Mesendoderm (in vitro differentiated cells): ENCODE measurements around the gene ZG16.
"Not testable (repeated sequence)": the region's sequence is repeated elsewhere in the genome, so short reads cannot be mapped to it uniquely, and the experiment has no call there.

Experiments
- DNase-seq: peaks from one replicate; pipeline ENCODE4 v3.0.0; 2013
- H2AK5ac ChIP-seq: 2 replicates; pipeline ENCODE4 v1.6.1; 2013; ENCODE audit warnings: low read length, inconsistent platforms
- H2BK120ac ChIP-seq: 2 replicates; pipeline ENCODE4 v1.6.1; 2013; ENCODE audit warnings: low read depth, mild to moderate bottlenecking, low read length, moderate library complexity, mixed read lengths
- H2BK15ac ChIP-seq: replicated peaks from 2 replicates; pipeline ENCODE4 v1.6.1; 2013; ENCODE audit warnings: low read depth, mild to moderate bottlenecking, moderate library complexity
- H2BK5ac ChIP-seq: 2 replicates; pipeline ENCODE4 v1.6.1; 2013; ENCODE audit warnings: low read length, inconsistent platforms
- H3K18ac ChIP-seq: 2 replicates; pipeline ENCODE4 v1.6.1; 2013; ENCODE audit warnings: mild to moderate bottlenecking, low read length, mixed read lengths
- H3K23ac ChIP-seq: one replicate; pipeline ENCODE4 v1.6.1; 2013; ENCODE audit warnings: low read length
- H3K27ac ChIP-seq: 2 replicates; pipeline ENCODE4 v1.5.1; 2013; ENCODE audit warnings: low read depth, mild to moderate bottlenecking, inconsistent platforms, low read length, moderate library complexity
- H3K27me3 ChIP-seq: 2 replicates; pipeline ENCODE4 v1.6.1; 2013; ENCODE audit warnings: low read length, control low read depth, mild to moderate bottlenecking, inconsistent platforms; ENCODE audit not compliant: insufficient read depth, poor library complexity
- H3K36me3 ChIP-seq: 2 replicates; pipeline ENCODE4 v1.6.1; 2013; ENCODE audit warnings: low read length, inconsistent platforms; ENCODE audit not compliant: control insufficient read depth, insufficient read depth
- H3K4ac ChIP-seq: one replicate; pipeline ENCODE4 v1.6.1; 2013; ENCODE audit warnings: low read depth, mild to moderate bottlenecking, low read length, moderate library complexity
- H3K4me1 ChIP-seq: 2 replicates; pipeline ENCODE4 v1.6.1; 2013; ENCODE audit warnings: low read depth, low read length, inconsistent platforms; ENCODE audit not compliant: control insufficient read depth
- H3K4me2 ChIP-seq: 2 replicates; pipeline ENCODE4 v1.6.1; 2013; ENCODE audit warnings: low read length
- H3K4me3 ChIP-seq: 2 replicates; pipeline ENCODE4 v1.5.1; 2013; ENCODE audit warnings: mild to moderate bottlenecking, low read length
- H3K56ac ChIP-seq: one replicate; pipeline ENCODE4 v1.6.1; 2013; ENCODE audit warnings: low read length
- H3K79me1 ChIP-seq: 2 replicates; pipeline ENCODE4 v1.6.1; 2013; ENCODE audit warnings: low read length, inconsistent platforms
- H3K79me2 ChIP-seq: 2 replicates; pipeline ENCODE4 v1.6.1; 2013; ENCODE audit warnings: mild to moderate bottlenecking, low read length; ENCODE audit not compliant: control insufficient read depth, insufficient read depth
- H3K9ac ChIP-seq: 2 replicates; pipeline ENCODE4 v1.6.1; 2013; ENCODE audit warnings: low read length, inconsistent platforms
- H4K5ac ChIP-seq: one replicate; pipeline ENCODE4 v1.6.1; 2013; ENCODE audit warnings: low read length
- H4K8ac ChIP-seq: one replicate; pipeline ENCODE4 v1.6.1; 2013; ENCODE audit warnings: low read depth, mild to moderate bottlenecking, control low read depth, low read length, moderate library complexity
- WGBS: extraction: QIAGEN DNeasy Blood & Tissue Kit; methylation state at CpG from one replicate; pipeline ENCODE4 v1.1.7; 2013; ENCODE audit warnings: low lambda C conversion rate, missing lambda C conversion rate; ENCODE audit not compliant: insufficient coverage; ENCODE audit errors: extremely low coverage; 5-methylcytosine and 5-hydroxymethylcytosine counted together

The ZG16 gene

GRCh38 chr16:29756654-29757053 lies 21.4 kb upstream of the ZG16 start:
- Histone ChIP-seq H3K9ac (no peak overlapping the region), H3K27ac (no peak overlapping the region), H3K18ac (no peak overlapping the region), H3K56ac (no peak overlapping the region), H3K79me1 (no peaks in the 10 kb centered on the region), H3K79me2 (no peaks in the 10 kb centered on the region), H3K4ac (no peak overlapping the region), H2BK15ac (no peak overlapping the region), H3K4me1 (no peaks in the 10 kb centered on the region), H3K36me3 (no peaks in the 10 kb centered on the region), H4K5ac (no peak overlapping the region), H4K8ac (no peak overlapping the region), H2AK5ac (no peak overlapping the region), H2BK120ac (no peak overlapping the region), H3K4me2 (no peak overlapping the region), H3K27me3 (no peaks in the 10 kb centered on the region), H3K4me3 (no peak overlapping the region), H3K23ac (no peak overlapping the region), H2BK5ac (no peak overlapping the region)
- WGBS, result no CpG with 5 or more reads among the region's 1 CpG
- no peak for DNase-seq

DNA sequence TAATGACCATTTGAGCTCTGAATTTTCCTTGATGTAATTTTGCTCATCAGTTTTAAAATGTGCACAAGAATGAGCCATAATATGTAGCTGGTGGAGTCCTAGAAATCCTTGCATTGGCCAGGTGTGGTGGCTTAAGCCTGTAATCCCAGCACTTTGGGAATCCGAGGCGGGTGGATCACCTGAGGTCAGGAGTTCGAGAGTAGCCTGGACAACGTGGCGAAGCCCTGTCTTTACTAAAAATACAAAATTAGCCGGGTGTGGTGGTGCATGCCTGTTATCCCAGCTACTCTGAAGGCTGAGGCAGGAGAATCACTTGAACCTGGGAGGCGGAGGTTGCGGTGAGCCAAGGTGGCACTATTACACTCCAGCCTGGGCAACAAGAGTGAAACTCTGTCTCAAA lies 21.0 kb upstream of the ZG16 start:
- H2BK15ac ChIP-seq, H3K18ac ChIP-seq, H3K56ac ChIP-seq, H3K79me2 ChIP-seq, H3K4me3 ChIP-seq, H3K4ac ChIP-seq, H3K4me1 ChIP-seq, H2BK5ac ChIP-seq, H3K36me3 ChIP-seq, H3K27me3 ChIP-seq, H4K5ac ChIP-seq, H3K4me2 ChIP-seq, H3K9ac ChIP-seq, H4K8ac ChIP-seq, H2BK120ac ChIP-seq, H3K79me1 ChIP-seq, DNase-seq, H3K23ac ChIP-seq, H2AK5ac ChIP-seq, H3K27ac ChIP-seq: not testable (repeated sequence)
- WGBS, result no CpG with 5 or more reads among the region's 8 CpGs

DNA sequence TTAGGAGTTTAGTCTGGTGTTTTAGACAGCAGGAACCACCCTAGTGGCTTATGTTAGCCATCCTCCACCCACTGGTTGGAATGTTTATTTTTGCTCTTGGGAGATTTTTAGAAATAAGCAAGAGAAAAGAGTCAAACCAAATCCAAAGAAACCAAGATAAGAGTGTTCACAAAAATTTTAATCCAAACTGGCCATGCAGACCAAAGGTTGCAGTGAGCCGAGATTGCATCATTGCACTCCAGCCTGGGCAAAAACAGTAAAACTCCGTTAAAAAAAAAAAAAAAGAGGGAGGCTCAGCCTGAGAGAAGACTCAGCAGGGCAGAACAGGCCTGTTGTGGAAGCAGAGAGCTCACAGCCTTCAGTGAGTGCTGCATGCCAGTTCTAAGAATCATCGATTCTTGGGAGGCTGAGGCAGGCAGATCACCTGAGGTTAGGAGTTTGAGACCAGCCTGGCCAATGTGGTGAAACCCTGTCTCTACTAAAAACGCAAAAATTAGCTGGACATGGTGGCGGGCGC lies 20.0 kb upstream of the ZG16 start:
- H3K18ac ChIP-seq, result no peak overlapping the region
- H3K27ac ChIP-seq, result no peak overlapping the region
- H3K4me1 ChIP-seq, result no peaks in the 10 kb centered on the region
- no peaks in the 10 kb centered on the region for H3K79me1 ChIP-seq
- H2BK5ac ChIP-seq, result no peak overlapping the region
- no peak overlapping the region for H3K23ac ChIP-seq
- no peak overlapping the region for H2AK5ac ChIP-seq
- no peak overlapping the region for H3K4me3 ChIP-seq
- WGBS, result no CpG with 5 or more reads among the region's 6 CpGs
- H2BK15ac ChIP-seq, result no peak overlapping the region
- H3K4ac ChIP-seq, result no peak overlapping the region
- no peak overlapping the region for H3K56ac ChIP-seq
- H3K27me3 ChIP-seq, result no peaks in the 10 kb centered on the region
- no peak overlapping the region for H4K5ac ChIP-seq
- no peak overlapping the region for H4K8ac ChIP-seq
- H3K9ac ChIP-seq, result no peak overlapping the region
- no peaks in the 10 kb centered on the region for H3K79me2 ChIP-seq
- H2BK120ac ChIP-seq, result no peak overlapping the region
- no peak overlapping the region for H3K4me2 ChIP-seq
- peak; percentile 48 for DNase-seq
- H3K36me3 ChIP-seq, result no peaks in the 10 kb centered on the region

GRCh38 chr16:29760567-29761279 lies 17.3 kb upstream of the ZG16 start:
- H3K56ac ChIP-seq, result no peak overlapping the region
- no peak overlapping the region for H2AK5ac ChIP-seq
- no peaks in the 10 kb centered on the region for H3K79me1 ChIP-seq
- no peak overlapping the region for H2BK5ac ChIP-seq
- no peak overlapping the region for H3K27ac ChIP-seq
- no peak overlapping the region for H4K5ac ChIP-seq
- H3K4ac ChIP-seq, result no peak overlapping the region
- WGBS, result no CpG with 5 or more reads among the region's 9 CpGs
- no peak overlapping the region for H2BK15ac ChIP-seq
- no peak overlapping the region for H3K9ac ChIP-seq
- H3K79me2 ChIP-seq, result no peaks in the 10 kb centered on the region
- H3K23ac ChIP-seq, result no peak overlapping the region
- H3K4me1 ChIP-seq, result no peaks in the 10 kb centered on the region
- no peak overlapping the region for H3K18ac ChIP-seq
- no peaks in the 10 kb centered on the region for H3K27me3 ChIP-seq
- H3K4me3 ChIP-seq, result no peak overlapping the region
- H2BK120ac ChIP-seq, result no peak overlapping the region
- no peak for DNase-seq
- H3K4me2 ChIP-seq, result no peak overlapping the region
- no peak overlapping the region for H4K8ac ChIP-seq
- H3K36me3 ChIP-seq, result no peaks in the 10 kb centered on the region

DNA sequence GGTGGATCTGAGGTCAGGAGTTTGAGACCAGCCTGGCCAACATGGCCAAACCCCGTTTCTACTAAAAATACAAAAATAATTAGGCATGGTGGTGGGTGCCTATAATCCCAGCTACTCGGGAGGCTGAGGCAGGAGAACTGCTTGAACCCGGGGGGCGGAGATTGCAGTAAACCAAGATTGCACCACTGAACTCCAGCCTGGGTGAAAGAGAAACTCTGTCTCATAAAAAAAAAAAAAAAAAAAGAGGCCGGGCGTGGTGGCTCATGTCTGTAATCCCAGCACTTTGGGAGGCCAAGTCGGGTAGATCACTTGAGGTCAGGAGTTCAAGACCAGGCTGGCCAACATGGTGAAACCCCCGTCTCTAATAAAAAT lies 16.8 kb upstream of the ZG16 start:
- H2BK15ac ChIP-seq, H3K36me3 ChIP-seq, DNase-seq, H3K23ac ChIP-seq, H2BK120ac ChIP-seq, H2BK5ac ChIP-seq, H3K9ac ChIP-seq, H2AK5ac ChIP-seq, H3K4ac ChIP-seq, H3K4me1 ChIP-seq, H3K79me1 ChIP-seq, H4K8ac ChIP-seq, H3K27ac ChIP-seq, H3K56ac ChIP-seq, H4K5ac ChIP-seq, H3K18ac ChIP-seq, H3K4me3 ChIP-seq, H3K79me2 ChIP-seq, H3K27me3 ChIP-seq, H3K4me2 ChIP-seq: not testable (repeated sequence)
- no CpG with 5 or more reads among the region's 8 CpGs for WGBS

DNA sequence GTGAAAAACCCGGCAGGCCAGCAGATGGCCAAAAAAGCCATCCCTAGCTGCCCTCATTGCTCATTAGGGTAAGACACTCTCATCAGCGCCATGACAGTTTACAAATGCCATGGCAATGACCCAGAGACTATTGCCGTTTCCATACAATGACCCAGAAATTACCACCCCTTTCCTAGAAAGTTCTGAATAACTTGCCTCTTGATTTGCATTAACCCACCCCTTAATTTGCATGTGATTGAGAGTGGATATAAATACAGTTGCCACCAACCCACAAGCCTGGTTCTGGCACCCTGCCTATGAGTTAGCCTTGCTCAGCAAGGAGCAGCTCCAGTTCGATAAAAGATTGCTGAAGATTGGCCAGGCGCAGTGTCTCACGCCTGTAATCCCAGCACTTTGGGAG lies 16.2 kb upstream of the ZG16 start:
- Histone ChIP-seq H2BK120ac (no peak overlapping the region), H4K5ac (no peak overlapping the region), H3K56ac (no peak overlapping the region), H3K27me3 (no peaks in the 10 kb centered on the region), H3K18ac (no peak overlapping the region), H3K79me2 (no peaks in the 10 kb centered on the region), H3K4ac (no peak overlapping the region), H3K79me1 (no peaks in the 10 kb centered on the region), H2AK5ac (no peak overlapping the region), H4K8ac (no peak overlapping the region), H3K4me1 (no peaks in the 10 kb centered on the region), H3K9ac (no peak overlapping the region), H3K23ac (no peak overlapping the region), H3K36me3 (no peaks in the 10 kb centered on the region), H3K4me3 (no peak overlapping the region), H3K27ac (no peak overlapping the region), H2BK15ac (no peak overlapping the region), H3K4me2 (no peak overlapping the region), H2BK5ac (no peak overlapping the region)
- WGBS, result no CpG with 5 or more reads among the region's 6 CpGs
- peak; percentile 61 for DNase-seq
